ENCODE results near the gene MIPEP.

The MIPEP gene

DNA sequence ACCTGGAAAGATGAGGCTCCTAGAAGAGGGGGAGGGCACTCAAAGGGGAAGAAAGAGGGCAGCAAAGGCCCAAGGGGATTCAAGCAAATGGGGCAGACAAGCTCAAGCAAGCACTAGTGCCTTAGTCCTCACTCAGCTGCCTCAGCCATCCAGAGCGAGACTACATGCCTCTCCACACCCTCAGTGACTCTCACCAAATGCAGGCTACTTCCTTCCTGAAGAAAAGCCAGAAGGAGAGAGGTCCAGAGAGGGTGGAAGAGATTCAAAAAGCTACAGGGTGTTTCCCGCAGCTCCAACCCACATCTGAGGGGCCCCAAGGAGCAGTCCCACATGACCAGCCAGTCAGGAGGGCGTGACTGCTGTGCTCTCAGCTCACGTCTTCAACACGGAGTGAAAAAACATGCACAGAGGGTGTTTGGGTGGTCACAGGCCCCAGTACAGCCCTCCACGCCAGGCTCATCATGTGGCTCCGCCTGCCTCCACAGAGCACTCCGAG is 40.5 kb downstream of the MIPEP start:
- DNase-seq: no peak

DNA sequence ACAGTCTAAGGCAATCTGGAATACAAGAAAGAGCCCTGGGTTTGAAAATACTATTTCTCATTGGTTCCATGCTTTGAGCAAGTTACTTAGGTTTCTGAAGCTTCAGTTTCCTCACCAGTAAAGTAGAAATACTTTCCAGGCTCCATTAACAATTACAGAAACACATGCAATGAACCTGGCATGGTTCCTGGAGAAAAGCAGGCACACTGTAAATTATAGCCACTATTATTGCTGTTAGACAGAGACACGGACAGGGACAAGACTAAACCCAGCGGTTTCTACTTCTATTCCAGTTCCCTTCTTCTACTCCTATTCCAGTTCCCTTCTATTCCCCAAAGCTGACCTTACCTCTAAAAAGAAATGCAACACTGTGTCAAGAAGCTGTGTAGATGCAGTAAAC is 41.2 kb downstream of the MIPEP start:
- DNase-seq: peak in 1 of 2 experiments; percentile 3

DNA sequence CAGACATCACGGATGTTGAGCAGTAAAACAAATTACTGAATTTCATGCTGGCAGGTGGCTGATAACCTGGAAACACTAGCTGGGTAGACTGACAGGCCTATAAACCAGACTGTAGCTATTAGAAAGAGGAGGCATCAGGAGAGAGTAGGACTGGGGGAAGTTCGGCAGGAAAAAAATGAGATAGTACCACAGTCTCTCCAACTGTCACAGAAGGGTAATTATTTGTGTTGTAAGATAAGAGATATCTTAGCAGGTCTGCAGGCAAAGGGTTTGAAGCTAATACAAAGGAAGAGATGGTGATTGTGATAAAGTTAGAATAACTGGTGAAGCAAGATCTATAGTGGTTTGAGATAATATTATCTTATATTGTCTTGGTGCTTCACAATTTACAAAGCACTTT is 41.7 kb downstream of the MIPEP start:
- DNase-seq: no peak

DNA sequence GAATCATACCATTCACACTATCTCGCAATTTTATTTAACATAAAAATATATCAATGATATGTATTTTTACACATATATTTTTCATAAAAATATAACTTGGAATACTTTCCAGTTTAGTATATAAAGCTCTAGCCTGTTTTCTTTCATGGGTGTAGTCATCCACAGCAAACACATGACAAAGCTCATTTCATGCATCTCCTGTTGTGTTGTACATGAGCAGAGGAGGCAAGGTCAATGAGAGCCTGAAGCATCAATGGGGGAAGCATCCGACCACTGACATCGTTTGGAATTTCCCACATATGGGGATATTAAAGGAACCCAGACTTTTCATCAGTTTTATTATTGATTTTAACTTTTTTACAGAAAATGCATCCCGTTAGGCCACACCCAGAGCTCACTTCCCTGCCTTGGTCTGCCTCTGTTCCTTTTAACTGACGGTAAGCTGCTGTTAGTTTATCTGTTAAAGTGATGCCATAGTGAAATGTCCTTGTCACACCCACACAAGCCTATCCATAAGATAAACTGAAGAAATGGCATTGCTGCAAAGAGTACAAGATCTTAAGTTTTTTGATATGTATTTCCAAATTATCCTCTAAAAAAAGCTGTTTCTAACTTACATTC is 44.0 kb downstream of the MIPEP start:
- no peak for DNase-seq

DNA sequence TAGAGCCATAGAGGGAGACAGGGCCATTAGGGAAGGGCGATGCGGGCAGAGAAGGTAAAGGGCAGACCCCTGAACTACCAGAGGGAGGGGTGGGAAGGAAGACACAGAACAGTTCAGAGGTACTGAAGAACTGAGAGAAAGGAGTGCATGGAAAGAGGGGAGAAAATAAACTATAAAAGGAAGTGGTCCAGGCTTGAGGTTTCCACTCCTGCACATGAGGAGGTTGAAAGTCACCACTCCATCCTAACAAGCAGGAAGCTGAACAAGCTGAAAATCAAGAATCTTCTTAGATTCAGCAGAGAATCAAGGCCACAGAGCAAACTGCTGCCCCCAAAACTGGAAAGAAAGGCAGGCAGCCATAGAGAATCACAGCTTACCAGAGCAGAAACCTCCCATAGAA is 45.1 kb downstream of the MIPEP start:
- no peak for DNase-seq

DNA sequence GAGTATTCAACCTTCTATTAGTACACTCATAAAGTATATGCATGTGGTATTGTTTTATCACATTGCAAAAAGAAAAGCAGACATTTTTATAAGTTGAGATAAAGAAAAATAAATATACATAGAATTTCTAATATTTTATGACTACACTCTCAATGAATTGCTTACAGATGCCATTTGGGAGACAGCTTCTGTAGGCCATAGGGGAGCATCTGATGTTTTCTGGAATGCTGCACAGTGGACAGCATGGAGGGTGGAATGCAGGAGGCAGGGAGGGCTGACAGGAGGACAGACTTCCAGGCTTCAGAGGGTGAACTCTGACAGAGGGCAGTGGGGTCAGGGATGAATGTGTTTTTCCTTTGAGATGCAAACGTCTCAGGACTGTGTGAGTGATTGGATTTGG is 45.8 kb downstream of the MIPEP start:
- DNase-seq: no peak

DNA sequence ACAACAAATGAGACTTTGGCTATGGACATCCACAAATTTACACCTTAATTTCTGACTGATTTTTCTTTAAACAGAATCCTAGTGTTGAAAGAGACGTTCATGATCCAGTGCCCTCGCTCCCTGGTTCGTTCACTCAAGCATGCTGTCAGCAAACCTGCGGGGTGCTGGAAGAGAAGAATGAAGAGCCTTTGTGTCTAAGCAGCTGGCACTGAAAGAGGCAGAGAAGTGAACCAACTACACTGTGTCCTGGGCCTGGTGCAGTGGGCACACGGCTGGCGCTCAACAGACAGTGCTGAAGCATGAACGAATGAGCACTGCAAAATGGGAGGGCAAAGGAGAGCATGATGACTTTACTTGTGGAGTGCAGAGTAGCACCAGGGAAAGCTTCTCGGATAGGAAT is 46.8 kb downstream of the MIPEP start:
- peak in 1 of 2 experiments; percentile 31 for DNase-seq

DNA sequence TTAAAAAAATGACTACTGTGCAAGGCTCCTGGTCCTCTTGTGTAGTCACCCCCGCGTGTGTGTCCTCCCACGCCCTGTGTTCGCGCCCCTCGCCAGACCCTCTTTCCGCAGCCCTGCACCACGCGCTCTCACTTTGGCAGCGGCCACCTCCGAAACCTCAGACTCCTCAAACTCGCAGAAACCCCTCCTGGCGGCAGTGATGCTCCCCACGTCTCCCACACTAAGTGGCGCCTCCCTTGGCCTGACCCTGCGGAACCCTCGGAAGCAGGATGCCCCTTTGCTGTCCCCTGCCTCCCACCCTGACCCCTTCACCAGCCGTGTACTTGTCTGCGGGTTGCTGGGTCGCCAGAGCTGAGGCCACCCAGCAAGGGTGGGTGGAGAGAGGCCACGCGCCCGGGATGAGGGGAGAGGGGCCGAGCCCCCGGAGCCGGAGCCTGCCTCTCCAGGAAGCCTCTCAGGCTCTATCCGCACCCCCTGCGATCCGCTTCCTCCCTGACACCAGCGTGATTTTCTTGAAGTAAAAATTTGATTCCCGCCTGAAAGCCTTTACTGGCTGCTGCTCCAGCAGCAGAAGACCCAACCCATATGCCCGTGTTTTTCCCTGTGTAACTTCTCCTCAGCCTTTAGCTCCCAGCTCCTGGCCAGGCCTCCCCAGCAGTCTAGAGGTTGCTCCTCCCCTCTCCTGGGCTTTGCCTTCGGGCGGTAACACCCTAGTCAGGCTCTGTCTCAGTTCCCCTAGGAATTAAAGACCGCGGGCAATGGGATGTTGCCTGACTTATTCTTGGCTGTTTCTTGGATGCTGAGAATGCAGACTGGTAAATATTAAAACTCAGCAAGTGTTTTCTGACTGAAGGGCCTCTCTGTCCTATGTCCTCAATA is 55.2 kb downstream of the MIPEP start:
- peak in 1 of 2 experiments; percentile 1 for DNase-seq

DNA sequence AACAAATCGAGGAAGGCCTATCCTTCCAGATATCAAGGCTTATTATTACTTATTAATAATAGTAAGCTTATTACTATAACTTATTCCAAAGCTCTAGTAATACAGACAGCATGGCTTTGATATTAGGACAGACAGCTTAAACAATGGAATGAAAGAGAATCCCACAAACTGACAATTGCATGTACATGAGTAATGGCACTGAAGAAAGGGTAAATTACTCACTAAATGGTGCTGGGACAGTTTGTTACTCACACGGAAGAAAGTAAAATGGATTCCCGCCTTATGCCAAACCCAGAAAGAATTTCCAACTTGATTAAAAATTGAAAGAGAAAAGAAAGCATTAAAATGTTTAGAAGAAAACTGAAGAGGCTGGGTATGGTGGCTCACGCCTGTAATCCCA is 60.3 kb downstream of the MIPEP start:
- DNase-seq: no peak

DNA sequence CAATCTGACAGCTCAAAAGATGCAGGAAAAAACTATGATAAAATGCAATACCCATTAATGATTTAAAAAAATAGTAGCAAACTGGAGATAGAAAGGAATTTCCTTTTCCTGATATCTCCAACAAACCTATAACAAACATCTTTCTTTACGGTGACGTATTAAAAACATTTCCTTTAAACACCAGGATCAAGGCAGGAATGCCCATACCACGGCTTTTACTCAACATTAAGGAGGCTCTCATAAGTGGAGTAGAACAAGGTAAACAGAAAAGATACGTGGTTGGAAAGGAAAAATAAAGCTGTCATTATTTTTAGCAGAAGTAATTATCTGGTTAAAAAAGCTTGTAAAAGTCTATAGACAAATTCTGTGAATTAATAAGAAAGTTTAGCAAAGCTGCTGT is 61.1 kb downstream of the MIPEP start:
- DNase-seq: no peak

DNA sequence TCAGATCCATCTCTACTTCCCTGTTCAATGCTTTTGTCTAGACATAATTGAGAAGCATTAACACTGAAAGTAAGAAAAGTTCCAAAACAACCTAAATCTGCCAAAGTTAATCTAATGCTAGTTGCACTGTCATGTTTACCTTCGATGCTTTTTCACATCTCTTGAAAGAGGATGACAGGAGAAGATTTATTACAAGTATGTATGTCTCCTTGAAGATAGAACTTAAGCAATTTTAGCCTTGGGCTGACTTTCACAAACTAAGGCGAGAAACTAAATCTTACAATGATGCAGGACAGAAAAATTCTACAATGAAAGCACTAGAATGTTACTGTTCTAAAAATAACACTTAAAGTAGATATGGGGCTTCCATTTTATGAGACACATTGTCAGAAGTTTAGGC is 64.0 kb downstream of the MIPEP start:
- no peak for DNase-seq

DNA sequence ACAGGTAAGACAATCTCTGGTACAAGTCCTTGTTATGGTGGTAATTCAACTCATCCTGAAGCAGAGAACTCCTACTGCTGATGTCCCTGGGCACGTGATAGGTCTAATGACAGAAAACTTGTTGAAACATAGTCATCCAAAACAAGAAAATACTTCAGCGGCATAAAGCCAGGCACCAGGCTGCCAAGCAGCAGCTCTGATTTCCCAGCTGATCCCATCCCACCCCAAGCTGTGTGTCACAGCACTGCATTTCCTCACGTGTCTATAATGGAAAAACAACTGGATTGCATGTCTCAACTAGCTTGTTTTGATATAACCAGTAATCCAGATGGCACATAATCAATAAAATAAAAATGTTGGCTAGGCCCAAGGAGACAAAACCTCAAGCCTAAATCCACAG is 64.8 kb downstream of the MIPEP start:
- no peak for DNase-seq

DNA sequence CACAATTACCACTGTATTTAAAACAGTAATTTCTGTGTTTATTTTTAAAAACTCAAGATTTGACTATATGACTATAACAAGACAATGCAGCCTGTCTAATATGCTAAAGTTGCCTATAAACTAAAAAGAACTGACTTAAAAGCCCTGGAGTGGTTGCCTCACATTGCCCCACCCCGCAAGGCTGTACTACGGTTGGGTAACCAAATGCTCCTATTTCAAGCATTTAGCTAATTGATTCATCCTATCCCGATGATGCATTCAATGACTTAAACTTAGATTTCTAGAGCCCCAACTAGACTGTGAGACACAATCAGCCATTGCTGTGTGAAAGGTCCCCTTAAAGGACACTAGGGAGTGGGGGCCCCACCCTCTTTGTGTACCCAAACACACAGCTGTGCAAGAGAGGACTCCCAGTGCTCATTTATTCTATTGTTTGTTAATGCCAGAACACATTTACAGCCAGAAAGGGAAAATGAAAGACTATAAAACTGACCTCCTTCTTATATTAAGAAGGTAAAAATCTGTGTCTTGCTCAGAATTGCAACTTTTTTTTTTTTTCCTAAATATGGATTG is 66.9 kb downstream of the MIPEP start:
- DNase-seq: no peak

DNA sequence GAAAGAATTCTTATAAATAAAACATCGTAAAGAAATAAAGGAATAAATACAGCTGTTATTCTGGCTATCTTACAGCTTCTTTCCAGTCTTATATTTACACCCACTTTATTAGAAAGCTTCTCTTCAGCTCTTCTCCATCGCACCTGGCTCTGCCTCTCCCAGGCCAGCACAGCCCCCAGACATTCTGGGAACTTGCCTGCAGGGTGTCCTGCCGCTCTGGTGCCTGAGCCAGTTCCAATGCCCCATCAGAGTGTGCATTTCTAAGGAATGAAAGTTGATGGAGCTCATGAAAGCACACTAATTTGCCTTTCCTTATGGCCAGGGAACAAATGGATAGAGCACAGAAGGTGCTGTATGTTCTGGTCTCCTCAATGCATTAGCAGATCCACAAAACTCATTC is 68.7 kb downstream of the MIPEP start:
- DNase-seq: no peak

DNA sequence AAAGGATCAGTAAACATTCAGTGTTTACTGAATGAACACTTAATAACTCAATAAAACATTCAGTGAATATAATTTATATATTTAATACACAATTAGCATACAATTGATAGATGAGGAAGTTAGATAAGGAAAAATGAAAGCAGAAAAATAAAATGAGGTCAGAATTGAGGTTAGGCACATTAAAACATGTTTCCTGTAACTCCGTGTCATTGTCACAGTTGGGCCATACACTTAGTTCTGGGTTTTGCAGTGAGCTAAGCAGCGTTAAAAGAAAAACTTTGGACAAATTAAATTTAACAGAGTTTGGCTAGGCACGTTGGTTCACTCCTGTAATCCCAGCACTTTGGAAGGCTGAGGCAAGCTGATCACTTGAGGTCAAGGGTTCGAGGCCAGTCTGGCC is 71.4 kb downstream of the MIPEP start:
- DNase-seq: no peak

DNA sequence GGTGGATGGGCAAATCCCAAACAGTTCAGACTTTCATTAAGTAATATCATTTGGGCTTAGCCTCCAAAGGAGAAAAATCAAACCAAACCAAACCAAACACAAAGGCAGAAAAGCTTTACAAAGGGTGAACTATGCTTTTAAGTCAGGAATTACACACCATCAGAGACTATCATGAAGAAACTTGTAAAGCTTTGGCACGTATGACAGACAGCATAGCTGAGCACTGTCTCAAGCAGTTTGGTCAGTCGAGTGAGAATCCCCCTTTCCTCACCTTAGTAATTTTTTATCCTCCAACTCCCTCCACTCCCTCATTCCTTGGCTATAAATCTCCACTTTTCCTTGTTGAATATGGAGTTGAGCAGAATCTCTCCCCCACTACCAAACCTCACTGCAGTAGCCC is 72.1 kb downstream of the MIPEP start:
- no peak for DNase-seq

DNA sequence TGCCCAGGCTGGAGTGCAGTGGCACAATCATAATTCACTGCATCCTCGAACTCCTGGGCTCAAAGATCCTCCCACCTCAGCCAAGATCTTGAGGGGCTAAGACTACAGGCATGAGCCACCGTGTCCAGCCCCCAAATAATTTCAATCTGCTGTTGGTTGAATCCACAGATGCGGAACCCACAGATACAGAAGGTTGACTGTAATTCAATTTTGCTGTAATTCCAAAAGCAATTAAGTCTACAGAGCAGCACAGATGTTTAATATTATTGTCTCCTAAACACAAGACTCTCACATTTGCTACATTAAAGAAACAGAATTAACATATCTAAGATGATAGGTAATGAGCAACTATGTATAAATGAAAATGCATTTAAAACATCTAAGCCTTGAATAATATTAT is 75.6 kb downstream of the MIPEP start:
- no peak for DNase-seq

DNA sequence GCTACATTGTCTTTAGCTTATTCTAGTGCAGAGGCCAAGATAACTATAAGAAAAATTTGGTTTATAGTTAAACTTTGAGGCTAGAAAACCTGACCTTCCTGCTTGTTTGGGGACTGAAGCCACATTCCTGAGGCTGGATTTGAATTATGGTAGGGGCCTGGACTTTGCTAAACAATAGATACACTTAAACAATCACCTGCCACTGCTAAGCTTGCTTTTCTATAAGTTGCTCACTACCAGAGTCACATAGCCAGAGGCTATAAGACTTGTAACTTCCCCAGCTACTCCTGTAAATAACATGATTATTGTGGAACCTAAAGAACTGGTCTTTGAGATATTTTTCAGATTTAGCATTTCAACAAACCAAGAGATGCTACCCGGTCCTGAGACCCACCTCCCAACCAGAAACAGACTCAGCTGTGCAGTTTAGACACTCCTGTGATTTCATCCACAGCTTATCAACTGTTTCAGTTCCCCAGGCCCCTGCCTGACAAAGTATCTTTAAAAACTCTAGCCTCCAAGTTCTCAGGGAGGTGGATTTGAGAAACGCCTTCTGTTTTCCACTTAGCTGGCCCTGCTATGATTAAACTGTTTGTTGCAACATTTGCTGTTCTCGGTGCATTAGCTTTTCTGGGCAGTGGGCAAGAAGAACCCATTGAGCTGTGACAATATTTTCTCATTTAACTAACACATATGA is 77.7 kb downstream of the MIPEP start:
- no peak for DNase-seq

DNA sequence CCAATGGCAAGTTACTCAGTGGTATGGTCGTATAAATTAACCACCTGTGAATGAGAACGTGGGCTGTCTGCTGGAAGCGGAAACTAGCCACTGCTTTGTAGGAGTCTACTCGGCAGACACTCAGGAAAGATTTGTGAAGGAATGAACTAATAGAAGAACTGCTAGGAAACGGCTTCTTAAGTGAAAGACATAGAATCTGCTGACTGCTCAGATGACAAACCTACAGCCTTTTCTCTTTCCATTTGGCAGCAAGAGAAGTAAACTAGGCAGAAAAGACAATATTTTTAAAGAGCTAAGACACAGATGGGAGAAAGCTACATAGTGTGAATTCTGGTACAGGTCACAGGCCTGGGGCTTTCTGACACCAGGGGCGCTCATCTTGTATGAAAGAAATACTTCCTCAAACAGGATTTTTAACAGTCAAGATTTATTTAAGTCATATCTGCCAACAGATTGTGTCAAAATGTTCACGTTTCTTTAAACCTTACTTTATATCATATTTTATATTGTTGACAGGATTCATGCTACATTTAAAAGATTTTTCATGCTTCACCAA is 78.4 kb downstream of the MIPEP start:
- DNase-seq: no peak

DNA sequence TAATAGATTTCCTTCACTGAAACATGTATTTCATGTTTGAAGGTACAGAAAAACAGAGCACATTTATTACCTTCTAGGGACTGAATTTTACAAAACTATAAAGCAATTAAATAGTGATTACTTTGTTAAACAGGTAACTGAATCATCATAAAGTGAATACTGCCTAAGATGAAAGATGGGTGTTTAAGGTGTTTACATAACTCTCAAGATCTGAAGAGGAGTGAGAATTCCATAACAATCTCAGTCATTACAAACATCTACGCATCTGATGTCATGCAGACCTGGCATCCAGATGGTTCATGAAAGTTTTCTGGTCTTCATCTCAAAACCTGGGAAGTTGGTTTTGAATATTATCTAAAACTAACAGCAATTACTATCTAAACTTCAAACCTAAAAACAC is 80.4 kb downstream of the MIPEP start:
- DNase-seq: no peak

DNA sequence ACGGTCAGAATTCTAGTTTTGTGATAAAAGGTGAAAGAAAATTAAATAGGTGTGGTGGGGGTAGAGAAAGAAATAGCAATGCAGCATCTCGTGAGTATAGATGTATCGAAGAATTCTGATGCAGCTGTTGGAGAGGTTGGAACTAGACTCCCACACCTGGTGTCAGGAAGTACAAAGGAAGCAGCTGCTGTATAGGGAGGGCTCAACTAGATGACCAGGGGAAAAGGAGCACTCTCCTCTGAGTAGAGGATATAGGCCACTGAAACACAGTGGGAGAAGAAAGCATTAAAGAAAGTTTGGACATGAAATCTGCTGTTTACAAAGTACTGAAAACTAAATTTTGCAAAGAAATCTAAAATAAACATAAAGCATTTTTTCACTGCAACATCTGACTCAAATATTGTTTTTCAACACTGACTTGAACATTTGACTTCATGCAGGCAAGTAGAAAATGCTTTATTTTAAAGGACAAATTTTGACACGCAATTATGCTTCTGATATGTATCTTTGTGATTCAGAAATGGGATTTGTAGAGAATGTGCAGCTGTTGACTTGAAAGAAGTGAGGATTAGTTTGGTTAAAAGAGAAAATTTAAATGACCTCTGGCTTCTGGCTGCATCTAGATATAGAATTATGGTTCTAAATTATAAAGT is 82.2 kb downstream of the MIPEP start:
- no peak for DNase-seq

DNA sequence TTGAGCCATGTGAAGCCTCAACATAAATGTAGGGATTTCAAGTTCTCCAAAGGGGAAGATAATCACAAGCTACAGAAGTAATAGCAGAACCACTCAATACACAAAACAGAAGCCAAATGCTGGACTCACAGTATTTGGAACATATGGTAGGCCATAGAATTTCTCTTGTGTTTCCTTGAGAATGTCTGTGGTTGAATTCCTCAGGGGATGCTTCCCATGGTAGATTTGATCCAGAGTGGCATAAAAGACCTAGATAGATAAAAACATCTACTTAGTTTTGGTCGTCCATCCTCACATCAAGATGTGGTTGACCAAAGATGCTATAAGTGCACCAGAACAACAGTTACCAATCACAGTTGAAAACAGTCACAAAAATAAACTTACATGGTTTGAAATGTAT is 83.4 kb downstream of the MIPEP start:
- DNase-seq: no peak

DNA sequence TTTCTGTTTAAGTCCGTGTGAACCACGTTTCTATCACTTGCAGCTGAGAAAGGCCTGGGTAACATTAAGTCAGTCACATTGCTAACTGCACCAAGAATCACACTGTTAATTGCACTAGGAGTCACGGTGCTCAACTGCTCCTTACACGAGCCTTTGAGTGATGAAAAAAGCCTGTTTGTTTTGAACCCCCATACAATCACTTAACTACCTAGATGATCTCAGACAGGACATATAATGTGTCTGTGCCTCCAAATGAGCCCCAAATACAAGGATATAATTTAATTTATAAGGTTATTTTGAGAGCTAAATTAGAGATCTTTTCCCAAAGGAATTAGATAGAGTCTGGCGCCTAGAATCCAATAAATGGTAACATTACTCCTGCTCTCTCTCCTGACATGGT is 84.1 kb downstream of the MIPEP start:
- DNase-seq: no peak

Measured in NCI-H446 (cell line).